NCI-H748 treated with DMSO at 0.1 percent for 48 hours (cell line): Measurements from ENCODE around the gene SPTBN5.

ENCODE experiments used
- DNase-seq: peaks from one replicate; lab custom pipeline; 2025; lab: John Stamatoyannopoulos, UW

The SPTBN5 gene

DNA sequence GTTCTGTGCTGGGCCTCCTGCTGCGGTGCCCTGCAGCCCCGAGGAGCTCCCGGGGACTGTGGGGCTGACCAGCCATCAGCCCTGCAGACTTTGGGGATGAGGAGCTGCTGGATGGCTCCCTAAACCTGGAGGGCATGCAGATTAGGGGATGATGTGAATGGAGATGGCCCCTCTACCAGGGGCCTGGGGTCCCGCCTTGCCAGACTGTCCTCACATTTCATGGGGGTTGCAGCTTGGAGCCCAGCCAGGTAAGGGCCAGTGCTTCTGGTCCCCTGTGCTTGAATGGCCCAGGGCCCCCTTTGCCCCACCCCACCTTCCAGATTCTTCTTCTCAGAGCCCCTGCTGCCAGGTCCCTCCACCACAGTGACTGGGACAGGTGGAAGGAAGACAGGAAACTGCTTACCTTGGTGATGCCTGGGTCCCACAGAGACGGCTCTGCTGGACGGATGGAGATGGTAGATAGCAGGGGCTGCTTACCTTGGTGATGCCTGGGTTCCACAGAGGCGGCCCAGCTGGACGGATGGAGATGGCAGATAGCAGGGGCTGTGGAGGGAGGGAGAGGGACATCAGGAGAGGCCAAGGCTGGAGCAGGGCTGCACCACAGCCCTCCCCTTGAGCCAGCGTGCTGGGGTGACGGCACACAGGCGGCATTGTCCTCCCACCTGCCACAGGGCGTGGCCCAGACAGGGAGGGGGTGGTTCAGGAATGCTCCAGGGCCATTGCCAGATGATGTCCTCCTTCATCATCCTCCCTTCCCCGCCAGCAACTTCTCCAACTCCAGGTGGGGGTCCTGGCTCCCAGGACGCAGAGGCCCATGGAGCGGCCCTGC, at the start of gene SPTBN5:
Gene SPTBN5 (minus strand): TSS at position 632 of the 829 bp plus-strand sequence. CDS start 556 bp downstream, at position 76.
- DNase-seq, result no peak

DNA sequence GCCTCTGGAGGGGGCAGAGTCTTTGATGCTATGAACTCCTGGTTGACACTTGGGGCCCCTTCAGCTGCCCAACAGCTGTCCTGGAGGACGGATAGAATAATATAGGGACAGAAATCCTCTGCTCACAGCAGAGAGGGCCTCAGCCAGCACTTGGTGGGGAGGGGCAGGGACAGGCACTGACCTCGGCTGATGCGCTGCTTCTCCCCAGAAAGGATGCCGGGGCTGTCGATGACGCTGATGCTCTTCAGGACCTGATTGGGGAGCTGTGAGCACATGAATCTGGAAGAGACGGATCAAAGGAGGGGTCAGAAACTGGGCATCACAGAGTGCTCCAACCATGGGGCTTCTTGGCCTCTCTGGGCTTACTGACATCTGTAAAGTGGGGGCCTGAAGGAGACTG, 49.0 kb upstream of the SPTBN5 start:
- DNase-seq, result no peak

DNA sequence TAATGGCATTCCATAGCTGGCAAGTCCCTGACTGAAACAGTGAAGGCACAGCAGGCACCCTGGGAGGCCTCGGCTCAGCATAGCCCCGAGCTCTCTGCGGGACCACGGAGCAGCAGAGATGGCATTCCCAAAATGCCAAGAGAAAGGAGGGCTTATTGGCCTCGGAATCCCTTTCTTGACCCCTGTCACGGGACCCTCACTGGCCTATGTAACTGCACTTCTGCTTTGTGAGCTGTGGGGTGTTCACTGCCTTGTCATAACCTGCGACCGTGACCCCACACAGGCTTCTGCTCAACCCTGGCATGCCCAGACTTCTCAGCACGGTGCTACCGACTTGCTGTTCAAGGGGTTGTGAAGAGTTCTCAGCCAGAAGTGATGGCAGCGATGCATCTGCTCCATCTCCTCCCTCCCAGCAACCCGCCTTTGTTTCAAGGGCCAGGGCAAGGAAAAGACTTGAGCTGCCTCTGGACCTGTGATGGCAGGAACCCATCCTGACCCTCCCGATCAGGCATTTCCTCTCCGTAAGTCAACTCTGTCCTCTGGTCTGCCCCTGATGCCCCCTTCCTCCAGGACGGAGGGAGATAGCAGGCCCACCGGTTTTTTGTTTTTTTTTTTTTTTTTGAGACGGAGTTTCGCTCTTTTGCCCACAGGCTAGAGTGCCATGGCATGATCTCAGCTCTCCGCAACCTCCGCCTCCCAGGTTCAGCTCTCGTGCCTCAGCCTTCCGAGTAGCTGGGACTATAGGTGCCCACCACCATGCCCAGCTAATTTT, 48.0 kb upstream of the SPTBN5 start:
- no peak for DNase-seq

DNA sequence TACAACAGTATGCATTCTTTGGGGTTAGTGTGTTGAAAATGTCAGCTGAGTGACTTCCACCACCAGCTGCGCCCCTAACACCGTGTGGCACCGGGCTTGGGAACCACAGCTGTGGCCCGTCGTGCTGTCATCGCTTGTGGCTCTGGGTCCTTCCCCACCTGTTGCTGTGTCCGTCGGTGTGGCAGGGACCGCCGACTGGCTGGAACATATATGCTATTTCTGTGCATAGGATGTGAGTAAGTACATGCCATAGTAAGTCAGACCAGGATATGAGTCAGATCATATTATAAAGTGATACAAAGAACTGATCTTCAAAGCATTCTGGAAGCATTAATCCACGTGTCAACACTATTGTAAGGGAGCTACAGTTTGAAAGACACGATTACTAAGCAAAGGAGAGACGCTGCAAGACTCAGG, 46.6 kb upstream of the SPTBN5 start:
- DNase-seq, result no peak

DNA sequence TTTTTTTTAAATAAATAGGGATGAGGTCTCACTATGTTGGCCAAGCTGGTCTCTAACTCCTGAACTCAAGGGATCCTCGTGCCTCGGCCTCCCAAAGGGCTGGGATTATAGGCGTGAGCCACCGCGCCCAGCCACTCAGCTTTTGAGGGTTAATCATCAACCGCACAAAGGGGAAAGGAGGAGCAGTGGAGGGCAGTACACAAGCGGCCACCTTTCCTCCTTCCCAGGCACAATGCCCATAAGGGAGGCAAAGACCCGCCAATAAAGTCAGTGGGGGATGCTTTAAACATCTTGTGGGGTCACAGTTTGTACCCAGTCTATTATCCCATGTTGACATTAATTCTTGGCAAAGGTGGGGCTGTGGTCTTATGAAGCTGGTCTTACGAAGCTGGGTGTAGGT, 46.1 kb upstream of the SPTBN5 start:
- DNase-seq, result no peak

DNA sequence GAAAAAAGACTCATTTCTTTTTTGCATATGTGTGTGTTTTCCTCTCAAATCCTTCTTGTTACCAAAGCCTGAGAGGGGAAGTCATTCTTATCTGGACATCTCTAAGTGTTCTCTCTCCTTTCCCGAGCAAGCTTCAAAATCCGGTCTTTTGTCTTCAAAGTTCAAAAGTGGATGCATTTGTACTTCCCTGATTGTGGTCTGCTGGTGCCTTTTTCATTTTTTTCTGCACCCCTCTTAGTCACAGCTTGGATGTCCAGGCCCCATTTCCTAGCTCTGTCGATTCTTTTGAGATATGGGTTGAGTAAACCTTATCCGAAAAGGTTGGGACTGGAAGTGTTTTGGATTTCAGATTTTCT, 43.7 kb upstream of the SPTBN5 start:
- DNase-seq, result no peak

DNA sequence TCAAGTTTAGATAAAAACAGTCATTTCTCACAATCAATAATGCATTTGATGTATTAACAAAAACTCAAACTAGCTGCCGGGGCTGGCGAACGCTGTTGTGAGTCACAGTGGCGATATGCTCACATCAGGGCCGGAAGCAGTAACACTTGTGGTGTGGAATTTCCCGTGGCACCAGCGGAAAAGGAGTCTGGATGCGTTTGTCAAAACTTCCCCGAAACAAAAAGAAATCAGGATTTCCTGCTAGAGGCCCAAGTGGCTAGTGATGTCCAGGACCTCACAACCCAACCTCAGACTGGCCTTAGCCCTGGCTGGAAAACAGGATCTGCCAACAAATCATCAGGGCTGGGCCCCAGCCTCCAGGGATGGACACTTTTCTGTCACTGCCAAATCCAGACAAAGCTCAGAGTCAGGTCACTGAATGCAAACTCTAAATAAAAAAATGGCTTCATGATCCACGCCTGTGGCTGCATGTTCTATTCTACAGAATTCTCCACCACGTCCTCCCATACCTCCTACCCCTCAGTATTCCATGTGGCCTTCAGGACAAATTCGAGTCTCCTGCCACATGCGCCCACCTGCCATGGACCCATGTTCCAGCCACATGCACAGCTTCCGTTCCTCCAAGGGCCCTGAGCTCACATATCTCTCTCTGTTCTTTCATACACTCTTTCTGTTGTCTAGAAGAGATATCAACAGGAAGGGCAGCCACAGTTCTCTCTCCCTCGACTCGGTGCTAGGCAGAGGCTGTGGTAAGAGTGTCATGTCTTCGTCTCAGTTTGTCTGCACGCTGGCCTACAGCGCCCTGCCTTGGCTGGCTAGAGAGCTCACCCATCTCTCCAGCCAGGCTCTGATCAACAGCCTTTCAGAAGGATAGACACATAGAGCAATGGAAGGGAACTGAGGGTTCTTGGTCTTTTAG, 43.1 kb upstream of the SPTBN5 start:
- no peak for DNase-seq

DNA sequence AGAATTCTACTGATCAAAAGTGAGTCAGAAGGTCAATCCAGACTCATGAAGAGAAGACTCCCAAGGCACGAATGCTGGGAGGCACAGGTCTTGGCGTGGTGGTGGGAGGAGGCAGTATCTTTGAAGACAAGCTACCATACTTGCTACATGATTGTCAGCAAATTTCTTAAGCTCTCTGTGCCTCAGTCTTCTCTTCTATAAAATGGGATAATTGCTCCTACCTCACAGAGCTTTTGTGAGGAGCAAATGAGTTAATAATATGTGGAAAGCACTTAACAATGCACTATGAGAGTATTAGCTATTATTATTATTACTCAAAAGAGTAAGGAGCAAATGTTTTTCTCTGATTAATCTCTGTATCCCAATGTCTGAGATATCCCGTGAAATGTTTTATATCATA, 42.3 kb upstream of the SPTBN5 start:
- DNase-seq, result no peak

DNA sequence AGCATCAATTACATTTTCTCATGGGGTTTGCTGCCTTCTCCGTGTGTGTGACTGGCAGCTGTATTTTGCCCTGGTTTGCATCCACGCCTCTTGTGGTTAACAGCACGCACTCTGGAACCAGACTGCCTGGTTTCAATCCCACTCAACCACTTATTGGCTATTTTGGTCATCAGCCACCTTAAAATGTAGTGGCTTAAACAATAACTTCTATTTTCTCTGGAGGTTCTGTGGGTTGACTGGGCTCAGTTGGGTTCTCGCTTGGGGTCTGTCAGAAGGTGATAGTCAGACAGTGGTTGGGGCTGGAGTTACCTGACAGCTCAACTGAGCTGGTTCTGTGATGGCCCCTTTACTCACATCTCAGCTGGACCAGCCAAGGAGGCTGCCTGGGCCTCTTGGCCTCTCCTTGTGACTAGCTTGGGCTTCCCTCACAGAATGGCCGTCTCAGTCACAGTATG, 41.7 kb upstream of the SPTBN5 start:
- DNase-seq, result no peak

DNA sequence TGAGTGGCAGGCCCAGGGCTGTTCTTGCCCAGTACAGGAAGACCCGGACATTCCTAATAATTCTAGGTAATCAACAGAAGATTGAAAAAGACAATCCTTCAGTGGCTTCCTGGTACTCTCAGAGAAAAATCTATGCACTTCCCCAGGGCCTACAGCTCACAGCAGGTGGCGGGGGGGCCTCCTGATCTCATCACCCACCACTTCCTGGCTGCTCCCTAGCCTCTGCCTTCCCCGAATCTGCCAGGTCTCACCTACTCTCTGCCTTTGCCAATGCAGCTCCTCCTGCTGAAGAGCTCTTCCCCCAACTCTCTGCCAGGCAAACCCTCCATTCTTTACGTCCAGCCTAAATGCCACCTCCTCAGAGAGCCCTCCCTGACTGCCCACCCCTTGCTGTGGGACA, 41.0 kb upstream of the SPTBN5 start:
- no peak for DNase-seq

DNA sequence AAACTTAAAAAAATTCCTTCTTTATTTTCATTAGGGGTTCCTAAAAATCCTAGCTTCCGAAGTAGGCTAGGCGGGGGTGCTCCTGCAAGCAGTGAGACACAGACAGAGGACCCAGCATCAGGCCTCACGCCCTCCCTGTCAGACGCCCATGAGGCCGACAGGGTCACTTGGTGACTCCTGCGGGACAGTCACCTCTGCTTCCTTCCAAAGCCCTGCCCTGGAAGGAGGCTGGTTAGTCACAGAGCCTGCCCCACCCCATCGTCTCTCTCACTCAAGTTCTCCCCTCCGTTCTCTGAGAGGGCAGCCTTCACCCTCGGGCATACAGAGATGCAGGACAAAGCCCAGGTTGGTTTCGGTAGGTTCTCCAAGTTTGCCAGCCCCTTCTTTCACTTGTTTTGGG, 39.9 kb upstream of the SPTBN5 start:
- DNase-seq, result no peak

DNA sequence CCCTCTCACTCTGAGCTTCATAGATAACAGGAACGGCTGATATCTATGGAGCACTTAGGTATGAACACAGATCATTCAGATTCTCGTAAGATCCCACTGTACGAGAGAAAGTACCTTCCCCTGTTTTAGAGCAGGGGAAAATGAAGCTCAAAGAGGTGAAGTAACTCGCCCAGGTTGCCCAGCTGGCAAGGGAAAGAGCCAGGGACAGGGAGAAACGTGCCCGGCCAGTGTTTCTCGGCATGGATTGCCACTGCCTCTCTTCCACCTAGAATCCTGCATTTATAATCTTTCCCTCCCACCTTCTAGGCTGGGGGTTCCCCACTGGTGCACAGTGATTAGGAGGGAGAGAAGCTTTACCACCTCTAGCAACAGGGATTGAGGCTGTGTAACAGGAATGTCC, 39.5 kb upstream of the SPTBN5 start:
- no peak for DNase-seq

DNA sequence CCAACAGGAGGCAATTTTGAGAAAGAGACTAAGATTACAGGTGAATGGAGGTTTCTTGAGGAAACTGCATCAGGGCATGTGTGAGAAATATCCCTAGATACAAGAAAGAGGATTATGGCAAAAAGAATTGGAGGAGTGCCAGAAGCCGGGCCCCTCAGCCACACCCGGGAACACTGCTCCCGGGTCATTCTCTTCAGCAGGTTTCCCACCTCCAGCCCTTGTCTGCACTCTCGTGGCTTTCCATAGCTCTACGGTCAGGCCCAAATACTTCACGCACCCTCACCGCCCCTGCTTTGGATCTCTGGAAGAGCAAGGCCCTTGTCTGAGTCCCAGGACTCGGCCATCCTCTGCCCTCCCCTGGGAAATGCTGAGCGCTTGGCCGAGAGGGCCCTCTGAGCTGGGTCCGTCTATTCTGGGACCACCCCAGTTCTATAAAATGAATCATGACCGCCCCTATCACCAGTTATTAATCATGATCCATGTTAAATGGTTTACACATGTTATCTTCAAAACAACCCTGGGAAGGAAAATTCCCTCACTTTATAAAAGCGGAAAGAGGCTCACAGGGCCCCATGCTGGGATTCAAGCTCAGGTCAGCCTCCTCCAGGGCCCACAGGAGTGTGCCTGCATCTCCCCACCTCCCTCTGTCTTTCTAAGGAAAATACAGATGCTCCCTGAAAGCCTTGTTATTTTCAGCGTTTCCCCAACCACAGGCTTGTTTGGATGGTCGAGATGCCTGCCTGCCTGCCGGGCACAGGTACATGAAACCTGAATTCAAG, 38.8 kb upstream of the SPTBN5 start:
- DNase-seq, result no peak

DNA sequence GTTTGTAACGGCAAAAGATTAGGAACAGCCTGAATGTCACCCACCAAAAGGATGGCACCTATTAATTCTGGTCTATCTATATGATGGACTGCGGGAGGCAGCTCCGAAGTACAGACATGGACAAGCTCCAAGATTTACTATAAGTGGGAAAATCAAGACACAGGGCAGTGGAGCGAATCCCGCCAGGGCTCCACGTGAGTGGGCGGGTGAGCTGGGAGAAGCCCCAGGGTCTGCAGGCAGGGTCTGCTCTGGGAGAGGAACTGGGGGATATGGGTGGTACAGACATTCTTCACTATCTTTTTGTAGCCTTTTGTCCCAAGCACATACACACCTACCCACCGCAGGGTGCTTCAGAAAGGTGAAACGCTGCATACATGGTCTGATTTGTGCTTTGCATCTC, 38.2 kb upstream of the SPTBN5 start:
- no peak for DNase-seq

DNA sequence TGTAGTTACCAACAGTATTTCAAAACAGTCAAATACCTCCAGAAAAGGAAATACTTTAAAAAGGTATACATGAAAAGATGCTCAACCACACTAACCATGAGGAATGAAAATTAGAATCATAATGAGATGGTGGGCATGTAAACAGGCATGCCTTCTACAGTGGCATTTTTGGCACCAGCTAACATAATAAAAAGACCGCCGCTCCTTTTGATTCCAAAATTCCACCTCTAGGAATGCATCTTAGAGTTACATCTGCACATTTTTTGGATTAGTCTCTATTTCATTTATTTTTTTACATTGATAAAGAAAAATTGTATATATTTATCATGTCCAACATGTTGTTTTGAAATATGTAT, 37.0 kb upstream of the SPTBN5 start:
- no peak for DNase-seq

DNA sequence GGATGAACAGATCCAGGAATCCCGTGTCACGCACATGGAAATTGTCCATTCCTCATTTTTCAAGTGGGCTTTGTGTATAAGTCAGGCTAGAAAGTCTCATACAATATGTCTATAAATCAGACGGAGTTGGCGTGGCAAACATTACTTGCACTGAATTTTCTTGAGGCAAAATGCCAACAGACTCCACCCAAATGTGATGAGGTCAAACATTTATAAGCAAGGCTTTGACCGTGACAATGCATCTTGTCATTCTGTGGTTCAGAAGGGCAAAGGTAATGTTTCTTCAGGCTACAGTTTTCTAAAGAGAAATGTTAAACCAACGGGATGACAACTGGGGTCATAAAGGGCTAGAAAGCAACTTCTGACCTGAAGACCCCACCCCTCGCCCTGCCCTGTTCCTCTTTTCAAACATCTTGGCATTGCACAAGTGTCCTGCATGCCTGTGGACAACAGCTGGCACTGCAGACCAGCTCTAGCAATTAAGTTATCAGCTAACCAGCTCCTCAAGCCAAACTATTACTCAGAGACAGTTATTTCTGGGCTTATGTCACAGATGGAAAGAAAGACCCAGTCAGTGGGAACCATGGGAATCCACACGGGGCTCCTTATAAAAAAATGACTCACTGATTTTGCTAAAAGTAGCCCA, 36.5 kb upstream of the SPTBN5 start:
- no peak for DNase-seq

DNA sequence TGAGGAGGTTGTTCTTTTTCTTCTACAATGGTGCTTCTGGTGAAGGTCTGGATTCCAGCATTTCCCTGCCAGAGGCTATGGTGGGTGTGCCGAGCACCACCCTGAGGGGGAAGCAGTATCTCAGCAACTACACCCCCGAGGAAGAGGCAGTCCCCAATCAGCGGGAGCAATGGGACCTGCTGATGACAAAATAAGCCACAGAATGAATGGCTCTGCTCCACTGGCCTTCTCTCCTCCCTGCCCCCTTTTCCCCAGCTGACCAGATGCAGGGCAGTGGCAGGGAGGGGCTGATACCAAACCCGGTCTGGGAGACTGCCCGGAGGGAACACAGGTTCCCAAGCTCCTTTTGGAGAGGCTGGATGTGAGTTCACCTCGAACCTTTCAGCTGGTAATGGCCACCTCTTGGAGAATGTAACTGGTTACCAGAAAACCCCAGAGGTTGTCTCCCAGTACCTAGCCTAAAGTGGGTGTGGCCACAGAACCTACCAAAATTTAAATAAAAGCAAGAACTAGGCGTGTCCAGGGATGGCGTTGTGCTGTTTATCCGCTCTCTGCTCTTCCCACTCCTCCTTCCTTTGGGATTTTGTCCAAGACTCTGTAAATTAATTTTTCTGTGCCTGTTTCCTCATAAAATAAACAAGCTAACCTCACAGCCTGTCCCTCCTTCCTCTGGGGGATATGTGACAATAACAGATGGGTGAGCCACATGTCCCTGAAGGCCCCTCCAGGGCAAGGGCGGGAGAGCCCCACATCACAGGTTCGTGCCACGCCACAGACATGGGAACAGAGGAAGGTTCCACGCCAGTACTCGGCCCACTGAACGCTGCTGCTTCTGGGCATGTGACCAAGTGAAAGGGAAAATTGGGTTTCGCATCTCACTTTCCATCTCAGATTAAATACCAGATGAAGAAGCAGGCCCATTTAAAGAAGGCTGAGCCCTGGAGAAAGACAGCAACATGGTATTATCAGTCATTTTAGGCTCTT, 35.1 kb upstream of the SPTBN5 start:
- no peak for DNase-seq

DNA sequence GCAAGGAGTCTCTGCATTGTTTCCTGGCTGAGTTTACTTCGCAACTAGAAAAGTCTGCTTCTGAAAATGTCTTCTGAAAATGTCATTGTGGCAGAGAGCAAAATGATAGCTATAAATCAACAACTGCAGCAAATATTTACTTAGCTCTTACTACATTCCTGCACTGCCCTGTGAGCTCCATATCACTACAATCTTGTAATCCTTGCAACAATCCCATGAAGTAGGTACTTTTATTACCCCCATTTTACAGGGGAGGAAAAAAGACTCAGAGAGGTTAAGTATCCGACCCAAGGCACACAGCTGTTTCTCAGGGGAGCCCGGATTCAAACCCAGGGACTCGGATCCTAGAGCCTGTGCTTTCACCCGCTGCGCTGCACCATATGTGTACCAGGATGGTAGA, 34.2 kb upstream of the SPTBN5 start:
- no peak for DNase-seq

DNA sequence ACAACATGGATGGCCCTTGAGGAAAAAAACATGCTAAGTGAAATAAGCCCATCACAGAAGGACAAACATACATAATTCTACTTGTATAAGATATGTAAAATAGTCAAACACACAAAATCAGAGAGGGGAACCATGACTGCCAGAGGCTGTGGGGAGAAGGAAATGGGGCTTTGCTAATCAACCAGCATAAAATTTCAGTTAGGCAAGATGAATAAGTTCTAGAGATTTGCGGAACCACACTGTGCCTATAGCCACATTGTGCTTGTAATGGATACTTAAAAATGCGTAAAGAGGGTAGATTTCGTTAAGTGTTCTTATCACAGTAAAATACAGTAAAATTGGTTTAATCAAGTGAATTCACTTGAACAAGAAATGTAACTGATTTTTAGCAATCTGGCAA, 33.7 kb upstream of the SPTBN5 start:
- DNase-seq, result no peak
